ENCODE results near the gene SMAD7. TPM values are rescaled to one million over a fixed set of nuclear protein-coding genes. Genes with fewer than 3 reads are reported as not detected.
A peak's percentile ranks its signal among the peaks of the same experiment; 100 is the strongest.

SMAD7 gene
- polyA plus RNA-seq, 3 donors: 1.4 to 9.4 (median 1.5) TPM

GRCh38 chr18:48955830-48956261, 5.1 kb upstream of the SMAD7 start:
- Histone ChIP-seq H3K27ac (ENCODE audit: low read depth in 1 of 2, low read length in 2 of 2) (no peak overlapping the region), H3K4me1 (ENCODE audit: control insufficient read depth in 1 of 2, insufficient read depth in 2 of 2, low read length in 2 of 2) (peaks cover 7 to 8% of the 10 kb centered on the region in 2 donors), H3K9ac (ENCODE audit: insufficient read depth, low read length, poor library complexity, severe bottlenecking) (no peak overlapping the region), H3K4me2 (replicated peaks; ENCODE audit: extremely low read depth, low read length, poor library complexity, severe bottlenecking) (no peak overlapping the region), H4K20me1 (ENCODE audit: insufficient read depth, low read length) (peaks cover 5% of the 10 kb centered on the region), H3K9me3 (replicated peaks in 1 of 2; ENCODE audit: control insufficient read depth in 1 of 2, insufficient read depth in 1 of 2, low read length in 2 of 2) (no peaks in the 10 kb centered on the region), H3K79me2 (ENCODE audit: insufficient read depth, low read length) (peaks cover 5% of the 10 kb centered on the region), H3K36me3 (replicated peaks in 1 of 2; ENCODE audit: control insufficient read depth in 1 of 2, insufficient read depth in 2 of 2, low read length in 2 of 2) (no peaks in the 10 kb centered on the region), H3K4me3 (replicated peaks in 1 of 3; ENCODE audit: low read depth in 2 of 3, low read length in 3 of 3) (no peak overlapping the region), H3K27me3 (ENCODE audit: control insufficient read depth in 2 of 2, insufficient read depth in 2 of 2, low read length in 2 of 2) (no peaks in the 10 kb centered on the region), H2AFZ (ENCODE audit: insufficient read depth, low read depth, low read length, poor library complexity, severe bottlenecking) (no peak overlapping the region)
- Mint-ChIP-seq H3K4me1 (peaks cover 19% of the 10 kb centered on the region), H3K4me3 (no peak overlapping the region), H3K27me3 (ENCODE audit: low read depth in 3 of 3) (peaks cover 2 to 7% (median 6%) of the 10 kb centered on the region in 3 donors), H3K27ac (peak overlapping the region in 2 of 7 donors; percentile 1 to 9), H3K36me3 (no peaks in the 10 kb centered on the region), H3K9me3 (peaks cover 0 to 2% (median 0%) of the 10 kb centered on the region in 7 donors)
- intact Hi-C loops (cut with micrococcal nuclease): loop anchor here in 1 of 2 donors (10.0 kb wide), 2 partner anchors 99 to 539 kb away; partner anchors contain the start of gene RPL17
- no peak for TF ChIP-seq CTCF (IDR thresholded peaks at IDR 0.05)
- WGBS (ENCODE audit: insufficient coverage): 70% methylated on average over 6 of the region's 7 CpGs
- DNase-seq: no peak

GRCh38 chr18:48954886-48955819, 4.4 kb upstream of the SMAD7 start:
- Histone ChIP-seq H2AFZ (ENCODE audit: insufficient read depth, low read depth, low read length, poor library complexity, severe bottlenecking) (no peak overlapping the region), H3K4me3 (replicated peaks in 1 of 3; ENCODE audit: low read depth in 2 of 3, low read length in 3 of 3) (no peak overlapping the region), H3K27ac (ENCODE audit: low read depth in 1 of 2, low read length in 2 of 2) (no peak overlapping the region), H3K36me3 (replicated peaks in 1 of 2; ENCODE audit: control insufficient read depth in 1 of 2, insufficient read depth in 2 of 2, low read length in 2 of 2) (no peaks in the 10 kb centered on the region), H3K4me1 (ENCODE audit: control insufficient read depth in 1 of 2, insufficient read depth in 2 of 2, low read length in 2 of 2) (peaks cover 7 to 10% of the 10 kb centered on the region in 2 donors), H4K20me1 (ENCODE audit: insufficient read depth, low read length) (peaks cover 9% of the 10 kb centered on the region), H3K9me3 (replicated peaks in 1 of 2; ENCODE audit: control insufficient read depth in 1 of 2, insufficient read depth in 1 of 2, low read length in 2 of 2) (no peaks in the 10 kb centered on the region), H3K27me3 (ENCODE audit: control insufficient read depth in 2 of 2, insufficient read depth in 2 of 2, low read length in 2 of 2) (no peaks in the 10 kb centered on the region), H3K4me2 (replicated peaks; ENCODE audit: extremely low read depth, low read length, poor library complexity, severe bottlenecking) (no peak overlapping the region), H3K9ac (ENCODE audit: insufficient read depth, low read length, poor library complexity, severe bottlenecking) (no peak overlapping the region), H3K79me2 (ENCODE audit: insufficient read depth, low read length) (peaks cover 10% of the 10 kb centered on the region)
- H3K4me1 Mint-ChIP-seq: peaks cover 19% of the 10 kb centered on the region
- 100% methylated on average over 5 of the region's 14 CpGs for WGBS (ENCODE audit: insufficient coverage)
- peaks cover 0 to 2% (median 0%) of the 10 kb centered on the region in 7 donors for H3K9me3 Mint-ChIP-seq
- no peaks in the 10 kb centered on the region for H3K36me3 Mint-ChIP-seq
- no peak overlapping the region for H3K27ac Mint-ChIP-seq
- intact Hi-C loops (cut with micrococcal nuclease): loop anchor here (5.0 to 10.0 kb wide), 4 partner anchors 37 to 540 kb away; partner anchors contain the start of gene RPL17 (in 1 of the 2)
- peaks cover 2 to 7% (median 6%) of the 10 kb centered on the region in 3 donors for H3K27me3 Mint-ChIP-seq (ENCODE audit: low read depth in 3 of 3)
- no peak for DNase-seq
- no peak for TF ChIP-seq CTCF (IDR thresholded peaks at IDR 0.05)
- H3K4me3 Mint-ChIP-seq: no peak overlapping the region
